ENCODE data around the gene CTSE. TPM values are rescaled to one million over a fixed set of nuclear protein-coding genes. Genes with fewer than 3 reads are reported as not detected.

Gene CTSE
- total and polyA plus RNA-seq, 2 of the 8 experiments (the other 6 are each of a cell fraction or from before 2014, with no cell fraction given), result 0.03 TPM; not detected in 1

DNA sequence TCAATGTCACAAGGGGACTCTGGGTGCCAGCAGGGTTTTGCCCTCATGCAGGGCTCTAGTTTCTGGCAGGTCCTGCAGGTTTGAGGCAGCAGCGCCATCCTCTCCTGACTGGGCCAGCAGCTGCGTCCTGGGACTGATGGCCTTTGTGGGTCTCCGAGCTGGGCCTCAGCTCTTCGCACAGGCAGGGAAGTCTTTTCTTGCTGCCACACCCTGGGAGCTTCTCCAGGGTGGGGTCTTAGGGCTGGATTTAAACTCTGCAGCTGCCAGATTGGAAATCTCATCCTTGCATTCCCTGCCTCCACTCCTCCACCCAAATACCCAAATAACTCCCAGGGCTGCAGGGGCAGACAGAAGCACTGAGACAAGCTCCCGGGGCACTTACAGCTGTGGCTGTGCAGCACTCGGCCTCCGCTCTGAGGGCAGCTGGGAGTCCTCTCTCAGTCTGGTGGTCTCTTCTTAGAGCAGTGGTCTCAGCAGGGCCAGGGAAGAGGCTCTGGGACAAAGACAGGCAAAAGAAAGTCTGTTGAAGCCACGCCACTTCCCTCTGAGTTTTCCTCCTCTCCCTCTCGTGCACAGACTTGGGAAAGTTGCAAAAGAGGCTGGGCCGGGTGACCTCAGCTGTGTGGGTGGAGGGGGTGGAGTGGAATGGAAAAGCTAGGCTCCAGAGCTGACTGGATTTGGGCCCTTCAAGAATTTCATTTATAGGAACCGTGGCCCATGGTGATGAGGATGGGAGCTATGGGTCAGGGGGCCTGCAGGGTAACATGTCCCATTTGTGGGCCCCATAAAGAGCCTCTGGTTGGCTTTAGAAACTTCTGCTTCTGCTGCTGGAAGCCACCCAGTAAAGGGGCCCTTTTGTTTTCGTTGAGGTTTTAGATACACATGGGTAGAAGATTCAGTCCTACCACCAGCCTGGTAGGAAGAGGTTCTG lies 20.6 kb downstream of the CTSE start, which contains the start of gene RAB7B (continued):
- TF ChIP-seq SIRT6 (IDR thresholded peaks at IDR 0.05; ENCODE audit: low read length), result no peak
- TF ChIP-seq CBX5 (IDR thresholded peaks at IDR 0.05; ENCODE audit: low read depth, low read length), result no peak
- no peak for TF ChIP-seq HDAC2 (IDR thresholded peaks at IDR 0.05; ENCODE audit: borderline replicate concordance in 1 of 2, low read depth in 2 of 2, low read length in 2 of 2)
- no peak for TF ChIP-seq CREB1 (IDR thresholded peaks at IDR 0.05)
- TF ChIP-seq POU5F1 (IDR thresholded peaks at IDR 0.05; ENCODE audit: low read depth, low read length), result no peak

All from H1 (cell line).